HEK293 (cell line): ENCODE measurements around the gene KCNQ1.

ENCODE experiments used
- CTCF ChIA-PET: fragments of 350-600 bp; formaldehyde crosslinking; extraction: SDS; loops from one replicate; lab custom pipeline; 2021; ENCODE audit warnings: antibody characterized with exemption; lab: Yijun Ruan, JAX
- POLR2A ChIA-PET: fragments of 300-600 bp; formaldehyde crosslinking; extraction: SDS; loops from one replicate; lab custom pipeline; 2020; ENCODE audit warnings: antibody characterized with exemption, inconsistent platforms; lab: Yijun Ruan, JAX
- H3K27ac ChIP-seq: fragments of 200-500 bp; sonication (Bioruptor generic); 2 replicates; pipeline ENCODE4 v1.5.1; 2014; ENCODE audit warnings: low read depth, low read length, control low read depth, inconsistent platforms; ENCODE audit errors: extremely low read depth
- H3K36me3 ChIP-seq, 2 experiments: fragments of 200-500 bp in 1 of 2; sonication (Bioruptor generic) in 1 of 2; 1 replicate in 1 of 2; 2 replicates in 1 of 2; pipeline ENCODE4 v1.5.1; 2014 to 2017; ENCODE audit warnings: inconsistent platforms in 2 of 2, low read length in 2 of 2; ENCODE audit not compliant: control insufficient read depth in 2 of 2, insufficient read depth in 1 of 2
- H3K4me1 ChIP-seq: fragments of 200-500 bp; sonication (Bioruptor generic); 2 replicates; pipeline ENCODE4 v1.5.1; 2014; ENCODE audit warnings: mild to moderate bottlenecking, low read length, inconsistent platforms; ENCODE audit not compliant: control insufficient read depth, insufficient read depth
- H3K4me3 ChIP-seq: 2 replicates; pipeline ENCODE4 v1.5.1; 2011; ENCODE audit warnings: low read depth, mild to moderate bottlenecking, control low read depth, low read length, moderate library complexity
- H3K9me3 ChIP-seq: fragments of 200-500 bp; sonication (Bioruptor generic); 2 replicates; pipeline ENCODE4 v1.5.1; 2014; ENCODE audit warnings: low read depth, low read length, inconsistent platforms; ENCODE audit not compliant: control insufficient read depth, insufficient read depth
- KLF7 ChIP-seq: fragments of 450-650 bp; formaldehyde crosslinking; IDR thresholded peaks from 2 replicates; pipeline ENCODE4 v1.5.1; 2016; ENCODE audit warnings: missing biosample characterization, missing genetic modification characterization, borderline replicate concordance
- OVOL3 ChIP-seq: fragments of 450-650 bp; formaldehyde crosslinking; IDR thresholded peaks from 2 replicates; pipeline ENCODE4 v1.5.1; 2016; ENCODE audit warnings: missing biosample characterization, missing genetic modification characterization
- RBAK ChIP-seq: fragments of 450-650 bp; formaldehyde crosslinking; IDR thresholded peaks from 2 replicates; pipeline ENCODE4 v1.5.1; 2016; ENCODE audit warnings: missing biosample characterization, missing genetic modification characterization
- SETDB1 ChIP-seq: IDR thresholded peaks from one replicate; pipeline ENCODE4 v1.6.1; 2017; ENCODE audit warnings: mild to moderate bottlenecking, low read length, moderate library complexity, mixed read lengths; ENCODE audit not compliant: insufficient read length
- TRIM28 ChIP-seq: IDR thresholded peaks from 2 replicates; pipeline ENCODE4 v1.6.1; 2011; ENCODE audit warnings: low read length, control low read depth, borderline replicate concordance
- ZNF19 ChIP-seq: fragments of 450-650 bp; formaldehyde crosslinking; IDR thresholded peaks from 2 replicates; pipeline ENCODE4; 2016; ENCODE audit warnings: missing biosample characterization, missing genetic modification characterization, low read depth
- ZNF221 ChIP-seq: fragments of 450-650 bp; formaldehyde crosslinking; IDR thresholded peaks from 2 replicates; pipeline ENCODE4 v1.5.1; 2017; ENCODE audit warnings: missing biosample characterization, missing genetic modification characterization, borderline replicate concordance
- ZNF24 ChIP-seq: fragments of 450-650 bp; formaldehyde crosslinking; IDR thresholded peaks from 2 replicates; pipeline ENCODE4 v1.5.1; 2016; ENCODE audit warnings: missing biosample characterization, missing genetic modification characterization
- ZNF394 ChIP-seq: fragments of 450-650 bp; formaldehyde crosslinking; IDR thresholded peaks from 2 replicates; pipeline ENCODE4 v1.5.1; 2016; ENCODE audit warnings: missing biosample characterization, missing genetic modification characterization, mild to moderate bottlenecking, moderate library complexity, borderline replicate concordance
- ZNF585B ChIP-seq: fragments of 450-650 bp; formaldehyde crosslinking; IDR thresholded peaks from 2 replicates; pipeline ENCODE4 v1.5.1; 2016; ENCODE audit warnings: missing biosample characterization, missing genetic modification characterization
- ZNF600 ChIP-seq: fragments of 450-650 bp; formaldehyde crosslinking; IDR thresholded peaks from 2 replicates; pipeline ENCODE4 v1.5.1; 2016; ENCODE audit warnings: missing biosample characterization, missing genetic modification characterization
- ZNF624 ChIP-seq: fragments of 450-650 bp; formaldehyde crosslinking; IDR thresholded peaks from 2 replicates; pipeline ENCODE4 v1.5.1; 2017; ENCODE audit warnings: missing biosample characterization, missing genetic modification characterization
- ZNF701 ChIP-seq: fragments of 450-650 bp; formaldehyde crosslinking; IDR thresholded peaks from 2 replicates; pipeline ENCODE4 v1.5.1; 2016; ENCODE audit warnings: missing biosample characterization, missing genetic modification characterization
- ZXDB ChIP-seq: fragments of 450-650 bp; formaldehyde crosslinking; IDR thresholded peaks from 2 replicates; pipeline ENCODE4 v1.5.1; 2016; ENCODE audit warnings: missing biosample characterization, missing genetic modification characterization
- TF ChIP-seq, protein P1 (sequence below): fragments of 450-650 bp; formaldehyde crosslinking; IDR thresholded peaks from 2 replicates; pipeline ENCODE4 v1.5.1; 2016; ENCODE audit warnings: missing biosample characterization, missing genetic modification characterization
- TF ChIP-seq, protein P2 (sequence below): fragments of 450-650 bp; formaldehyde crosslinking; conservative IDR thresholded peaks from 2 replicates; pipeline ENCODE4 v1.5.1; 2016; ENCODE audit warnings: low read depth, missing biosample characterization, missing genetic modification characterization
- TF ChIP-seq, protein P3 (sequence below): fragments of 450-650 bp; formaldehyde crosslinking; IDR thresholded peaks from 2 replicates; pipeline ENCODE4 v1.5.1; 2016; ENCODE audit warnings: missing biosample characterization, missing genetic modification characterization

KCNQ1 gene

DNA sequence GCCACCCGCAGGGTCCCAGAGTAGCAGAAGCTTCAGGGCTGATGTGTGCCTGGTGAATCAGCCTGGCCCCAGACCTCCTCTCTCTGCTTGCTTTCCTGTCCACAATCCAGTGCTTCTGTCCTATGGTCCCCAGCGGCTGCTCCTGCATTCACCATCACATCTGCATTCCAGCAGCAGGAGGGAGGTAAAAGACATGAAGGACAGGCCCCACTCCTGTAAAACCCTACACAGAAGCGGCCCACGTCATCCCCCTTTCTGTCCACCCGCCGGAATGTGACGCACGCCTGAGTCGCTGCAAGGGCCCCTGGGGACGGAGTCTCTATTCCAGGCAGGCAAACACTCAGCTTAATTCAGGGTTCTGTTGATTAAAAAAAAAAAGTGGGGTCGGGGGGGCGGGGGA, 382.4 kb downstream of the KCNQ1 start:
- no peaks in the 10 kb centered on the region for H3K36me3 ChIP-seq
- no peaks in the 10 kb centered on the region for H3K4me1 ChIP-seq
- H3K4me3 ChIP-seq = no peak overlapping the region
- POLR2A ChIA-PET = interaction anchor here (0.7 kb wide), 1 partner anchor 10 kb away, joined by 8 read pairs; no protein-coding TSS in a partner anchor
- TF ChIP-seq ZNF221 (no peak), OVOL3 (tag by site-specific recombination) (no peak), ZNF600 (no peak)
- TF ChIP-seq, protein P1, sequence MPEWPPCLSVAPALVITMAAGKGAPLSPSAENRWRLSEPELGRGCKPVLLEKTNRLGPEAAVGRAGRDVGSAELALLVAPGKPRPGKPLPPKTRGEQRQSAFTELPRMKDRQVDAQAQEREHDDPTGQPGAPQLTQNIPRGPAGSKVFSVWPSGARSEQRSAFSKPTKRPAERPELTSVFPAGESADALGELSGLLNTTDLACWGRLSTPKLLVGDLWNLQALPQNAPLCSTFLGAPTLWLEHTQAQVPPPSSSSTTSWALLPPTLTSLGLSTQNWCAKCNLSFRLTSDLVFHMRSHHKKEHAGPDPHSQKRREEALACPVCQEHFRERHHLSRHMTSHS (tag by site-specific recombination) = no peak
- CTCF ChIA-PET = no interaction called here
- H3K27ac ChIP-seq = no peak overlapping the region
- H3K9me3 ChIP-seq = no peaks in the 10 kb centered on the region

DNA sequence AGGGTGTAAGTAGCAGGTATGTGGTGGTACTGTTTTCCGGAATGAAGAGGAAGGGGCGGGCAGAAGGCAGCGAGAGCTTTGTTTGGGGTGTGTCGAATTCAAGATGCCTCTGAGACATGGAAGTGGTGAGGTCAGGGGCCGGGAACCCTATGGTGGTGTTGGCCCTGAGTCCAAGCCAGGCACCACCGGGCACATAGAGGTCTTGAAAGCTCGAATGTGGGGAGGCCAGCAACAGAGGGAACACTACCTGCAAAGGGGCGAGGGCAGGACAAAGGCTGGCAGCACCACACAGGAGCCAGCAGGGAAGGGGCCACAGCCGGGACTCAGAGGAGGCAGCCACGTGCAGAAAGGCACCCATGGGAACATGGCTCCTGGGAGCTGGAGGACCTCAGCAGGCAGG, 383.0 kb downstream of the KCNQ1 start:
- ChIA-PET CTCF (no interaction called here), POLR2A (interaction anchor here (0.7 kb wide), 1 partner anchor 9 kb away, joined by 8 read pairs; no protein-coding TSS in a partner anchor)
- Histone ChIP-seq H3K4me3 (no peak overlapping the region), H3K36me3 (no peaks in the 10 kb centered on the region), H3K27ac (no peak overlapping the region), H3K9me3 (no peaks in the 10 kb centered on the region), H3K4me1 (no peaks in the 10 kb centered on the region)
- TF ChIP-seq ZNF394 (tag by site-specific recombination) (no peak), ZNF585B (no peak), ZNF19 (tag by site-specific recombination) (no peak), KLF7 (no peak)
- TF ChIP-seq, protein P2, sequence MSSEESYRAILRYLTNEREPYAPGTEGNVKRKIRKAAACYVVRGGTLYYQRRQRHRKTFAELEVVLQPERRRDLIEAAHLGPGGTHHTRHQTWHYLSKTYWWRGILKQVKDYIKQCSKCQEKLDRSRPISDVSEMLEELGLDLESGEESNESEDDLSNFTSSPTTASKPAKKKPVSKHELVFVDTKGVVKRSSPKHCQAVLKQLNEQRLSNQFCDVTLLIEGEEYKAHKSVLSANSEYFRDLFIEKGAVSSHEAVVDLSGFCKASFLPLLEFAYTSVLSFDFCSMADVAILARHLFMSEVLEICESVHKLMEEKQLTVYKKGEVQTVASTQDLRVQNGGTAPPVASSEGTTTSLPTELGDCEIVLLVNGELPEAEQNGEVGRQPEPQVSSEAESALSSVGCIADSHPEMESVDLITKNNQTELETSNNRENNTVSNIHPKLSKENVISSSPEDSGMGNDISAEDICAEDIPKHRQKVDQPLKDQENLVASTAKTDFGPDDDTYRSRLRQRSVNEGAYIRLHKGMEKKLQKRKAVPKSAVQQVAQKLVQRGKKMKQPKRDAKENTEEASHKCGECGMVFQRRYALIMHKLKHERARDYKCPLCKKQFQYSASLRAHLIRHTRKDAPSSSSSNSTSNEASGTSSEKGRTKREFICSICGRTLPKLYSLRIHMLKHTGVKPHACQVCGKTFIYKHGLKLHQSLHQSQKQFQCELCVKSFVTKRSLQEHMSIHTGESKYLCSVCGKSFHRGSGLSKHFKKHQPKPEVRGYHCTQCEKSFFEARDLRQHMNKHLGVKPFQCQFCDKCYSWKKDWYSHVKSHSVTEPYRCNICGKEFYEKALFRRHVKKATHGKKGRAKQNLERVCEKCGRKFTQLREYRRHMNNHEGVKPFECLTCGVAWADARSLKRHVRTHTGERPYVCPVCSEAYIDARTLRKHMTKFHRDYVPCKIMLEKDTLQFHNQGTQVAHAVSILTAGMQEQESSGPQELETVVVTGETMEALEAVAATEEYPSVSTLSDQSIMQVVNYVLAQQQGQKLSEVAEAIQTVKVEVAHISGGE (tag by site-specific recombination) = no peak

DNA sequence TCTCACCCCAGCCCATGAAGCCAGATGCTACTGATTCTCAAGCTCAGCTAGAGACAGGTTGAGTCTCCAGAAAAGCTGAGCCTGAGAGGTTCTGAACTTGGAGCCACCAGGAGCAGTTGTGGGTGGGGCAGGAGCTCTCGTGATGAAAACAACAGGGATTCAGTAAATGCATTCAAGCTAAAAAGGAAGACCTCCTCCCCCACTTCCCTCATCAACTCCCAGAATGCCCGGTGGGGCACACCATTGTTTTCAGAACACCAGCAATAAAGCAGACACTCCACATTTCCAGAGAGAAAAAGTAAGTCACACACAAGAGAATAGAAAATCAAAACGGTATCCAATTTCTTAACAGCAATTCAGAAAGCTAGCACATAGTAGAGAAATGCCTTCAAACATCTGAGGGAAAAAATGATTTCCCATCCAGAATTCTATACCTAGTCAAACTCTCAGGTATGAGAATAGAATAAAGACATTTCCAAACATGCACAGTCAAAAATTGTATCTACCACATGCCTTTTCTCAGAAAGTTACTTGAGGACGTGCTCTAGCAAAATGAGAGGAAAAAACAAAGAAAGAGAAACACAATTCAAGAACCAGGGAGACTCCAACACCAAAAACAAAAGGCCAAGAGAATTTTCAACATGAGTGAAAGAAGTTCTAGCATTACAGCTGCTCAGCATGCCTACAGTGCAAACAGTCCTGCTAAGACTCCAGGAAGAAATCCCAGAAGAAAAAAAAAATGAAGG, 383.9 kb downstream of the KCNQ1 start:
- Histone ChIP-seq H3K36me3 (no peaks in the 10 kb centered on the region), H3K9me3 (no peaks in the 10 kb centered on the region), H3K4me1 (no peaks in the 10 kb centered on the region), H3K4me3 (no peak overlapping the region), H3K27ac (no peak overlapping the region)
- TF ChIP-seq ZNF701 (tag by site-specific recombination) (no peak), TRIM28 (peak; percentile 95), SETDB1 (peak; percentile 98), ZNF624 (tag by site-specific recombination) (peak; percentile 97)
- ChIA-PET POLR2A (no interaction called here), CTCF (no interaction called here)

DNA sequence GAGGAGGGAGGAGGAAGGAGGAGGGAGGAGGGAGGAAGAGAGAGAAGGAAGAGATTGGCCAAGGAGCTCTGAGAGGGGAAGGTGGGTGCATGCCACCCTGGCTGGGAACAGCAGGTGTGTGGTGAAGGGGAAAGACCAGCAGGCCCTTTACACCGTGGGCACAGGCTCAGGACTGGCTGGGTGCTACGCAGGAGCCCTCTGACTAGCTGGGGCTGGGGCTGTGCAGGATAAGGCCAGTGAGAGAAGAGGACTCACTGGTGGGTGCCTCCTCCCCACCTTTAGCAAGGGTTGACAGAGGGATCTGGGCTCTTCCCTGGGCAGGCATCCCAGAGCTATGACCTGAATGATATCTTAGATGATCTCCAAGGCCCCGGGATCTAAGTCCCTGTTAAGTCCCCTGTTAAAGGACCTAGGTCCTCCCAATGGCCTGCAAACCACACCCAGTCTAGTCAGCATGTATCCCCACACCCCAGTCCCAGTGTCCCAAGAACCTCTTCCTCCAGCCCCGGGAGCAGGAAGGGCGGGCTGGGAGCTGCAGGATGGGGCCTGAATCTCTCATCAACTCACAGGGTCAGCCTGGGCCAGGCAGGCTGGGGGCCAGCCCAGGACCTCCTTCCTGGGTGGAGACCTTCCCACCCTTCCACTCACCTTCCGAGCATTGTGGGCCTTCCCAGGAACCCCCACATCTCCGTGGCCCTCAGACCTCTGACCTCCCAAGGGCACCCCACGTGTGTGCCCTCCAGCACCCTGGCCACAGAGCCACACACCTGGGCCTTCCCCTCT, 385.4 kb downstream of the KCNQ1 start:
- ChIA-PET CTCF (no interaction called here), POLR2A (no interaction called here)
- no peak overlapping the region for H3K4me3 ChIP-seq
- no peak overlapping the region for H3K27ac ChIP-seq
- H3K4me1 ChIP-seq = no peaks in the 10 kb centered on the region
- H3K36me3 ChIP-seq = no peaks in the 10 kb centered on the region
- H3K9me3 ChIP-seq = no peaks in the 10 kb centered on the region
- TF ChIP-seq ZXDB (tag by site-specific recombination) = no peak
- no peak for TF ChIP-seq ZNF221
- no peak for TF ChIP-seq ZNF24 (tag by site-specific recombination)
- no peak for TF ChIP-seq SETDB1
- TF ChIP-seq RBAK (tag by site-specific recombination) = no peak
- TF ChIP-seq, protein P2 (tag by site-specific recombination) = no peak
- TF ChIP-seq, protein P3, sequence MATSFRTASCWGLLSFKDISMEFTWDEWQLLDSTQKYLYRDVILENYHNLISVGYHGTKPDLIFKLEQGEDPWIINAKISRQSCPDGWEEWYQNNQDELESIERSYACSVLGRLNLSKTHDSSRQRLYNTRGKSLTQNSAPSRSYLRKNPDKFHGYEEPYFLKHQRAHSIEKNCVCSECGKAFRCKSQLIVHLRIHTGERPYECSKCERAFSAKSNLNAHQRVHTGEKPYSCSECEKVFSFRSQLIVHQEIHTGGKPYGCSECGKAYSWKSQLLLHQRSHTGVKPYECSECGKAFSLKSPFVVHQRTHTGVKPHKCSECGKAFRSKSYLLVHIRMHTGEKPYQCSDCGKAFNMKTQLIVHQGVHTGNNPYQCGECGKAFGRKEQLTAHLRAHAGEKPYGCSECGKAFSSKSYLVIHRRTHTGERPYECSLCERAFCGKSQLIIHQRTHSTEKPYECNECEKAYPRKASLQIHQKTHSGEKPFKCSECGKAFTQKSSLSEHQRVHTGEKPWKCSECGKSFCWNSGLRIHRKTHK (tag by site-specific recombination) = no peak
